Activated CD4-positive, CD25-positive, alpha-beta regulatory T cell treated with anti-CD3 and anti-CD28 coated beads, Interleukin-2, amount 50 U/mL, for 24 hours (primary cell): Measurements from ENCODE around the gene LAMTOR3.
"Not testable (repeated sequence)": the region's sequence is repeated elsewhere in the genome, so short reads cannot be mapped to it uniquely, and the experiment has no call there.

ENCODE experiments used
- ATAC-seq, 2 donors: fragments of 150-1000 bp; cut with Tn5 transposase; one replicate each; pipeline ENCODE4 v1.10.0; 2021; ENCODE audit warnings: mild to moderate bottlenecking in 1 of 2, moderate library complexity in 1 of 2

LAMTOR3 gene

DNA sequence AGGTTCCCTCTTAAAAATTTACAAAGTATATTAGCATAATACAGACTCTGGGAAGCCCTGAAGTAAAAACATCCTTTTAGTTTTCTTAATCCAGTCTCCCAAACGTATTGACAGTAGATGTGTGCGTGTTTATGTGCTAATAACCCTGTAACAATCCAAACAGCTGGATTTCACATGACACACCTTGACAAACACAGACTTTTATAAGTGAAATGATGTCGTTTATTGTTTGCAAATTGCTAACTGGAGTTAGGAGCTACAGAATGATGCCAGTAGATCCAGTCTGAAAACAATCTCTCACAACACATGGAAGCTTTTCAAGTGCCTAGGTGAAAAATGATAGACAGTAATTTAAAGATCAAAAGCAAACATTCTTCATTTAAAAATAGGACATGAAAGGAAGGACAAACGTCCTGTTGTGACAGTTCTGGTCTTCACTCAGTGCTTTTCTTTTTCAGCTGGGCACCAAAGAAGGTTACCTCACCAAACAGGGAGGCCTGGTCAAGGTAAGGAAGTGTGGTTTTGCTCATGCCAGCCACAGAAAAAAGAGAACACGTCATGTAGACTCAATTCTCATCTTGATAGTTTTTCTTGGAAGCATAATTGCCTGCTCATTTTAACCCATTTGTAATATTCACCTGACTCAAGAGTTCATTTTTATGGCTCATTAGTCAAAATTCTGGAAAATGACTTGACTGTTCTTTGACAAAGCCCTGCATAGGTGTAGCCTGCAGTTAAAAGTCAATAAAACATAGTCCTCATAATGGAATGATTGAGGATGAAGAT is 32.9 kb downstream of the LAMTOR3 start:
- ATAC-seq, result peak; percentile 75 to 81

DNA sequence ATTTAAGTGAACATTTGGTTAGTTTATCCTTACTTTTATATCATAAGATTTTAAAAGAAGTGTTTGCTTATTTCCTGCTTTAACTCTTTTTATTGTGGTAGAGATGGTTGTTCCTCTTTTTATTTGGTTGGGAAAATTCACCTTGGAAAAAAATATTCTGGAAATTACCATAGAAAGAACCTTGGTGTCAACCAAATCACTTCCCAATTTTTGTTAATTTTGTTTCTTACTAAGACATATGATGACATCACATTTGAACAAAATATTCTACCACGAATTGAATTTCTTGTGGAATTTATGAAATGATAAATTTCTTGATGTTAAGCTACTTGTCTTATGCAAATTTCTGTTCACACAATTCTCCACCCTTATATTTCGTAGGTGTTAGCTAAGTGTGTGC is 33.7 kb downstream of the LAMTOR3 start:
- no peak for ATAC-seq

DNA sequence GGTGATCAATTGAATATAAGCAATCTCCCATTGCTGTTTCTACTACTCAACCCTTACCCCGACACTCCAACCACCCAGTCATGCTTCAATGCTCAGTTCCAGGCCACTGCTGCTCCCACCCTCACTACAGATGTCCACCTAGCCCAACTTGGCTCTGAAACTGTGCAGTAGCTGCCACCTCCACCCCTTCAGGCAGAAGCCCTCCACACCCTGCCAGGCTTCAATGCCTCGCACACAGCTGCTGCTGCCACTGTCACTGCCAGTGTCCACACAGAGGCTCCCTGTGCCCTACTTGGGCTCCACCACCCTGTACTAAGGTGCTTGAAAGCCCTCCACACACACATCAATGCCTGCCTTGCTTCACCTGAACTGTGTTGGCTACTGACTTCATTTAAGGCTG is 34.6 kb downstream of the LAMTOR3 start:
- ATAC-seq, result no peak

DNA sequence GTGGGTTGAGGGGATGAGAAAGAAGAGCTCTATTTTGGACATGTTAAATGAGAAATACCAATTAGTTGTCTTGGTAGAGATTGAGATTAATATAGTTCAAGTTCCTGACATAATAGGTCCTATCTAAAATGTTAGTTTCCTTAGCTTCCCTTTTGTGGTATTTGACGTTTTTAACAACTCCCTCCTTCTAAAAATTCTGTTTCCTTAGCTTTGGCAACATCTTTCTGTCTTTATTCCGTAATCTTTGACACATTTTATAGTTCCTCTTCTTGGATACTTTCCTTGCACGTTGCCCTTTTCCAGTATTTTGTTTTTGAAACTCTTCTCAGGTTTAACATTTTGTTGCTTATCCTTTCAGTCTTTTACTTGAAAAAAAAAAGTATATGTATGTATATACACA is 36.9 kb downstream of the LAMTOR3 start:
- ATAC-seq, result no peak

DNA sequence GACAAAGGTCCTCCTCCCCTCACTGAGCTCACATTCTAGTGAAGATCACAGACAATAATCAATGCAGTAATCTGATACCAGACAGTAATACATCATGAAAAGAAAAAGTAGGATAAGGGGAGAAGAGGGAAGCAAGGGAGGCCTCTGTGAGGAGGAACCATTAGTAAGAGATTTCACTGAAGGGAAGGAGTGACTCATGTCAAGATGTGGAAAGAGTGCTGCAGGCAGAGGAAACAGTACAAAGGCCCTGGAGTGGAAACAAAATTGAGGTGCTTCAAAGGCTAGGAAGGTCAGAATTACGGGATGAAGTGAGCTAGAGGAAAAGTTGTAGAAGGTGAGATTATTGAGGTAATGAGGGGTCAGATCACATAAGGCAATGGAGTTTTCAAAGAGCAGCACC is 38.1 kb downstream of the LAMTOR3 start:
- ATAC-seq, result peak; percentile 33 to 53

DNA sequence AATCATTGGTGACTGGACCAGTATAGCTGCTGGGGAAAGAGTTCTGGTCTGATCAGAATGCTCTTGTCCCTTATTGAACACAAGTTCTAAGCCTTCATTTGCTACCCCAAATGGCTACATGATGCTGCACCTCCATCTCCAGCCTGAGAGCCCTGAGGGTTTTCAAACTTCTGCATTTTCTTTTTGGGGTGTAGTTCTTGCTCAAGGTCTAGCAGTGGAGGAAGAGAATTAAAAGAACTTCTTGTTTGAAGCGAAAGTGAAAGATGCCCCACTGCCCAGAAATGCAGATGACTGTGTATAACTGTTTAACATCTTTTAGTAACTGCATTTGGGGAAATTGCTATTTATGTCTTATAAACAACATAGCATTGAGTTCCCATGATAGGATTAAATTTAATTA is 38.5 kb downstream of the LAMTOR3 start:
- peak; percentile 15 to 17 for ATAC-seq

DNA sequence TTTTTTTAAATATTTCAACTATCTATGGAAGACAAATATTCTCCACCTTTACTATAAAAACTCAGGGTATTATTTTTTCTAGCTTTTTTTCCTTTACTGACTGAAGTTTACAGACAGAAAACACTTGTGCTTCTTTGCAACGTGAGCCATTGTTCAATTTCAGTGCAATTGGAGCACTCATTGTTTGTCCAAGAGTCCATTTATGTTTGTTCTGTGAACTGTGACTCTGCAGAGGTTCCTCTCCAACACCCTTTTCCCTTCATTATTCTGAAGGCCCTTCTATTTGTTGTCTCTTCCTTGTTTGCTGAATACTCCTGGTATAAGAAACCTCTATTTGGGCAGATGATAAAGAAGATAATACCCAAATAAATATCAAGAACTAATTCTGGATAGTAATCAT is 40.2 kb downstream of the LAMTOR3 start:
- no peak for ATAC-seq

DNA sequence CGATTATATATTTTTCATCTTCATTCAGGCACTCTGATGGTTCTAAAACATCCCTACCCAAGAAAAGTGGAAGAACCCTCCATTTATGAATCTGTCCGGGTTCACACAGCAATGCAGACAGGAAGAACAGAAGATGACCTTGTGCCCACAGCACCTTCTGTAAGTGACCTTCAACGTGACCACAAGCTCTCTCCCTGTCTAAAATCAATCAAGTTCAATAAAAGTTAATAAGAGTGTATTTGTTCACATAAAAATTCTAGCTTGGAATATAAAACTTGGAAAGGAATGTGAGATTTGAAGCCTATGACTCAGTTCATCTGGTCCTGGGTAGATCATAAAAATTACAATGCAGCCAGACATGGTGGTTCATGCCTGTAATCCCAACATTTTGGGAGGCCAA is 41.0 kb downstream of the LAMTOR3 start:
- no peak for ATAC-seq

DNA sequence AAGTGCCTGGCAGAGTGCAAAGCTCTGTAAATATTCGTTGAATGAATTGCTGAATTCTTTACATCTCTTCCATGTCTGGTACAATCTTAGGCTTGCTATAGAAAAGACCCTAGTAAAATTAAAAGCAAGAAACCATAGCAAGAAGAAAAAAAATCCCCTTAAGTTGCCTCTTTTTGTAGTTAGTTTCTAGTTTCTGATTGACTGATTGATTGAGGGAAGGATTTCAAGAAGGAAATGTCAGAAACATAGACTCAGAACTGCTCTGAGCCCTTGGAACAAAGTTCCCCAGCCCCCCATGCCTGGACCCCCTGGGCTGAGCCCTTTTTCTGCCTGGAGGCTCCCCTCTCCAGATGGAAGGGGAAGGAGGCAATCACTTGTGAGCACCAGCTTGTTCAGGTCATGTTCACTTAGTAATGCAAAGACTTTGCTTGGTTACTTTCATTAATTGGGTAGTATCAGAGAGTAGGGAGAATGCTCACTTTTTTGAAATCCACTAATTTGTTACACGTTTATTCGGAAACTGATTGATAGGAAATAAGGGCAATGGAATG is 42.0 kb downstream of the LAMTOR3 start:
- no peak for ATAC-seq

DNA sequence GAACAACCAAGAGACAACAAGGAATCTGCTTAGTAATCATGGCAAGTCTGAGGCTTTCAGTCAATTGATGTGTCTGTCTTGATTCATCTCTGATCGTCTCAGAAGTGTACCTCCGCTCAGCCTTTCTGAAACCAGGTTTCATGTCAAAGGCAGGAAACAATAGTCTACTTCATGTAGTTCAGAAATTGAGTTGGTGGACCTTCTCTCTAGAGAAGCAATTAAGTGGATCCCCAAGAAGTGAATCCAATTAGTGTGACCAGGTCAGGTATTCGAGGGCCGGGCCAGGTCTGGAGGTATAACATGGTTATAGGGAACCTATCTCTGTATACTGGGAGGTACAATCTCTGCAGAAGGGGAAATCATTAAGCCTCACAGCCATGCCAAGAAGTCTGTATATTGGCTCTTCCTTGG is 45.6 kb downstream of the LAMTOR3 start:
- ATAC-seq, result peak; percentile 57 to 62

DNA sequence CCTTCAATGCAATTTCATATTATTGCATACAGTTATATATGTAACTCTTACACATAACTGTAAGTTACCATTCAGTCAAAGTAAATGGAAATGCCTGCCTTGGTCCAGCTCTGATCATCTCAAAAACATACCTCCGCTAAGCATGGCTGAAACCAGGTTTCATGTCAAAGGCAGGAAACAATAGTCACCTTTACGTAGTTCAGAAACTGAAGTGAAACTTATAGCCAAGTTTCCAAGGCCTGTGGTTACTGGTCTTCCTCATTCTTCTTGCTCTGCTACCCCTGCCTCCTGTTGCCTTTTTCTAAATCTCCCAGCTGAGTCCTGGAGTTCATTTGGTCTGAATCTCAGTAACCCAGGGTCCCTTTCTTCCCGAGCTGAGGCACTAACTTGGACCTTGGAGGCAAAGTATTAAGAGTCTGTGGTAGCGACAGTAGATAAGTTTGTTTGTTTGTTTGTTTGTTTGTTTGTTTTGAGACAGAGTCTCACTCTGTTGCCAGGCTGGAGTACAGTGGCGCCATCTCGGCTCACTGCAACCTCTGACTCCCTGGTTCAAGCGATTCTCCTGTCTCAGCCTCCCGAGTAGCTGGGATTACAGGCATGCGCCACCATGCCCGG is 46.8 kb downstream of the LAMTOR3 start:
- ATAC-seq, result peak; percentile 17 to 21

DNA sequence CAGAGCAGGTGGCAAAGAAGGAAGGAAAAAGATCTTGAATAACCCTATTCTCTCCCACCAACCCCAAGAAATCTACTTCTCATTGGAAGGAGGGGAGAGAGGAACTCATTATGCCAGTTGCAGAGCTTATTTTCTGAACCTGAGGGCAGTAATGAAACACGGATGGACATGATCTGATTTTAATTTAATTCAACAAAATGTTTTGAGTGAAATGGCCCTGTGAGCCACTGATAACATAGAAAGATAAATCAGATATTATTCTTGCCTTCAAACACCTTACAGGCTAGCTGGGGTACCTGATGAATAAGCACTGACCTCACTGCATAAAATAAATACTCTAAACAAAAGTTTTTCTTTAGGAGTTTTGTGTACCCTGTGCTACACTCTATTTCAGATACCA is 47.3 kb downstream of the LAMTOR3 start:
- ATAC-seq, result no peak

DNA sequence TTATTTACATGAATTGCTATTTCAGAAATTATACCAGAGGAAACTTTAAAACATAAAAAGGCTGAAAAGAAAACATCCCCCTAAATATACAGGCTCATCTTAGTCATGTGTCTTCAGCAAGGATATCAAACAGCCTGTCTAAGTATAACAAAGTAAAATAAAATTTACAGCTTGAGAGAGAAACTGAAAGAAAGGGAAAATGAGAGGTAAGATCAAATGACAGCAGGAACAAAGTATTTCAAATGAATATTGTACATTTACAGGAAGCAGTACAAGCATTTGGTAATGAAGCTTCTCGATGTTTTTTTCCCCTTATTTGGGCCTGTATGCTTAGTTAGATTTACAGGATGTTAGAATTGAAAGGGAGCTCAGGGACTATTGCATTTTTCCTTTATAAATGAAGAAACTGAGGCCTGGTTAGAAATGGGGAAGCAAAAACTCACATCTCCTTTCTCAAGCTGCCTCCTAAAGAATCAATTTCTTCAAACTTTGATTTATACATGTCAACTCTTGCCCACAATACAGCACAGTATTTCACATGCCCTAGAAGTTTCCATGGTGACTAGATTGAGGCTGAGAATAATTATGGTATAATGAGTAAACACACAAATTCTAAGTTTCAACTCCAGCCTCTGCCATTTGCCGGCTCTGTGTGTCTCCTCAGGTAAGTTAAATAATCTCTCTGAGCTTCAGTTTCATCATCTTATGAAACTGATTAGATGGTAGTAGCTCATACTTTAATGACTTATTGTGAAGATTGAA is 48.3 kb downstream of the LAMTOR3 start:
- ATAC-seq, result peak; percentile 38 to 50

DNA sequence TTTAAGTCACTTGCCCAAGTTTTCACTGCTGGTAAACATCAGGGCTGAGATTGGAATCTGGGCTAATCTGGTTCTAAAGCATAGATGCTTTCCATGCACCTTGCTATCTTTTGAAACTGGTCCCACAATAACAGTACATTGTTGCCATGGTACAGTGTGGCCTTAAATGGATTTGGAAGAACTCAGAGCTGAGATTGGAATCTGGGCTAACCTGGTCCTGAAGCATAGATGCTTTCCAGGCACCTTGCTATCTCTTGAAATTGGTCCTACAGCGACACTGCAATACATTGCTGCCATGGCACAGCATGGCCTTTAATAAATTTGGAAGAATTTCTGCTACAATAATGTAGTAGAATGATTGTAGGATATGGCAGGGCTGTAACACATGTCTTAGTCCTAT is 49.0 kb downstream of the LAMTOR3 start:
- ATAC-seq, result no peak

DNA sequence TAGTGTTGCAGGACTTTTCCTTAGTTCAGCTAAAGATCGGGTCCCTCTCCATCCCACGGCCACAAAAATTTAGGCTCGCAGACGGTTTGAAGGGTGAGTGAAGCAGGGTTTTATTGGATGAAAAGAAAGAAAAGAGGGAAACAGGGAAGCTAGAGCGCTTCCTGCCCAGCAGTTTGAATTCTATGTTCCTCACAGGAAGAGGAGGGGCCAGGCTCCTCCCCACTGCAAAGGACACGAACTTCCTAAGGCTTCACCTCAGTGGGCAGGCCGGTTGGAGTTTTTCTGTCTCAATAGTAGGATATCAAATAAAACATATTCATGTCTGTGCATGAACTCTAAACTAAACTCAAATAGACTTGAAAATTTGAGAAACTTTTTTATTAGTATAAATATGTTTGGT is 50.2 kb downstream of the LAMTOR3 start:
- ATAC-seq, result no peak

DNA sequence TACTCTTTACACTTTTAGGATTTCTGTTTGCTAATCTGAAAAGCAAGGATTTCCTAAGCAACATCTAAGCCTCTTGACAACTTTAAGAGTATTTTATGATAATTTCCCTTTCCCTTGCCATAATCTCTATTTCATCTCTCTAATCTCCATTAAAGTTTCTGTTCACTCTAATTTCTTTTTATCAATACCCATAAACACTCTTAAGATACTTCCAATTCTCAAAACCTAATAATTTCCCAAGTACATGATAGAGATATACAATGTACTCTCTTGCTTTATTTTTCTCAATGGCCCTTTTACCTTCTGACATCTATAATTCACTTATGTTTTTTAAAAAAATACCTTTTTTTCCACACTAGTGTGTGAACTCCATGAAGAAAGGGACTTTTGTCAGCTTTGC is 50.8 kb downstream of the LAMTOR3 start:
- no peak for ATAC-seq

DNA sequence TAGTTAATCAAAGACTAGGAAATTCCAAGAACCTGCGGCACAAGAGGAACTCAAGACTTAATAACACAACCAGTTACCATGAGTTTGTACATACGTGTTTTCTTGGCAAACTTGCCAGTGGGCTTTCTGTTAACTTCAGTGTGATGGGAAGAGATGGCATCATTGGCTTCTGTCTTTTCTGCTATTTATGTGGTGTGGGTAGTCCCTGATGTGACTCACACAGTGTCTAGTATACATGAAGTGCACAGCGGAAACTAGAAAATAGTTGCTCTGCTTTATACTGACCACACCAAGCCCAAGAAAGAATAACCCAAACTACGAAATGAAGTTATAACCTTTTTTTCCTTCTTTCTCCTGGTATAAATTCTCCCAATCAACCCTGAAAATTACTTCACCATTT is 53.1 kb downstream of the LAMTOR3 start:
- ATAC-seq, result peak; percentile 46 to 55

DNA sequence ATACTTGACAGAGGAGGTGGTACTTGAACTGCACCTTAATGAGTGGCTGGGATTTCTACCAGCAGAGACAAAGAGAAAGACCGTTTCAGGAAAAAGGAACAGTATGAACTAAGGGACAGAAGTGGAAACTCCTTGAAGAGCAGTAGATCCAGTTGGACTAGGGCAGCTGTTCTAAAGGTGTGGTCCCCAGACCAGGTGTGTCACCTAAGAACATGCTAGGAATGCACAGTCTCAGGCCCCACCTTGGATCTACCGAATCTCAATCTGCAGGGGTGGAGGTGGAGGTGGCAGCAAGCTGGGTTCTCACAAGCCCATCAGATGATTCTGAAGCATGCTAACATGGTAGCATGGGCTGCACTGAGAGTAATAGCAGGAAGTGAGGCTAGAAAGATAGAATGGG is 55.3 kb downstream of the LAMTOR3 start:
- ATAC-seq, result no peak

DNA sequence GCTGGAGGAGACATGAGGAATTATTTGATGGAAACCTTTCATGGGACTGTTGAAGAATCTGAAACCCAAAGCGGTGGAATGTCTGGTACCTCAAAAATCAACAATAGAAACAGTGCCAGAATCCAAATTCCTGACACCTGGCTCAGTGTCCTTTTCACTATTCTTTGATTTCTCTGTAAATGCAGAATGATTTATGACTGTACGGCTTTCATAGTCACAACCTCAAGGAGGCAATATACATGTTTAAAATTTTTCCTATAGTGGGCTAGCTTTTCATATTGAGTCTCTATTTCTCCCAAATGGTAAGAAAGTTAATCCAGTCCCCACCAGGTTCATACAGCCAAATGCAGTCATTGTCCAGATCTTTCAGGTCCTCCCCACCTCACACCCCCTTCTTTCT is 58.3 kb downstream of the LAMTOR3 start:
- ATAC-seq, result no peak

DNA sequence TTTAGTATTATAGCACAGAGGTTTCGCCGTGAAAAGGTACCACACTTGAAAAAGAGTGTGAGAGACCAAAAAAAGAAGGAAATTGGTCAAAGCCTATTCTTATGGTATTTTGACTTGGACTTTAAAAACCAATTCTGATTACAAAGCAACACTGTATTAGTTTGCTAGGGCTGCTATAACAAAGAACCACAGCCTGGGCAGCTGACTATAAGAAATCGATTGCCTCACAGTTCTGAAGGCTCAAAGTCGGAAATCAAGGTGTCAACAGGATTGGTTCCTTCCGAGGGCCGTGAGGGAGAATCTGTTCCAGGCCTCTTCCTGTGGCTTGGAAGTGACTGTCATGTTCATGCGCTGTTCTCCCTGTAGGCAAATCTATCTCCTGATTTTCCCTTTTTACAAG is 59.7 kb downstream of the LAMTOR3 start:
- no peak for ATAC-seq

DNA sequence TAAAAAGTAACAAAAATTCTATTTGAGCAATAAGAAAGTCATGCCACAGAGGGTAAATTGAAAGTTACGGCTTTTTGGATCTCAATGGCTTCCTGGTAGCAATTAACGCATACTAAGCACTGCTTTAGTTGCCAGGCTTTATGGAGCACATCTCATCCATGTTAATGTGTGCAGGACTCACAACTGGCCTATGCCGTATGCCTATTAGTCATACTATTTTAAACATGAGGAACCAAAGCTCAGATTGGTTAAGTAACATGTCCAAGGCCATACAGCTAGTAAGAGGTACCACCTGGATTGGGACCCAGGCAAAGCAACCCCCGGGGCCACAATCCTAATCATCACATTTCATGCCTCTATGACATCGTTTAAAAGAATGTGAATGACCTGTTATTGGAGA is 60.5 kb downstream of the LAMTOR3 start:
- ATAC-seq, result no peak

DNA sequence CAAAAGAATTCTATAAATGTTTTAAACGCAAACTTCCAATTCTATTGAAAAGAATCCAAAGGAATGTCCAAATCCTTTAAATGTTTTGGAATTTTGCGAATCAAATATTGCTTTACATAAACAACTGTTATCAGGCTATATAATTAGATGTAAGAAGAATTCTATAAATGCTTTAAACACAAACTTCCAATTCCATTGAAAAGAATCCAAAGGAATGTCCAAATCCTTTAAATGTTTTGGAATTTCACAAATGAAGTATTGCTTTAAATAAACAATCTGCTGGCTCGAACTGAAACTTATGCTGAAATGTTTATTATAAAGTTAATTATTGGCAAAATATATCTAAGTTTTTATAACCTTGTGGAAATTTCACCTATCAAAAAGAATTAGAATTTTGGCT is 61.5 kb downstream of the LAMTOR3 start:
- ATAC-seq, result no peak

DNA sequence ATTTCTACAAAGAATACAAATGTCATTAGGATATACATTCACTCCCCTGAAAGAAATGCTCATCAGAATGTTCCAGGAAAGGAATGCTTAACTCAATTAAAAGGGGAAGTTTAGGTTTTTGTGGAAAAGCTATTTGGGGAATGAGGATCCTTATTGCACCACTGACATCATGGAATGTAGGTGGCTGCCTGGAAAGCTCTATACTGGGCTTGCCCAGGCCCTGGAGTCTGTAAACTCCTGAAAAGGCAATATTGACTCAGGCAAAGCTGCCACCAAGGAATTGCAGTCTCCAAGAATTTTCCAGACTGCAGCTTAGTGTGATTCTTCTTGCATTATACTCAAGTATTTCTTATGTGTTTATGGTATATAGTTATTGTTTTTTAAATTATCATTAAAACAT is 61.9 kb downstream of the LAMTOR3 start:
- ATAC-seq, result no peak

DNA sequence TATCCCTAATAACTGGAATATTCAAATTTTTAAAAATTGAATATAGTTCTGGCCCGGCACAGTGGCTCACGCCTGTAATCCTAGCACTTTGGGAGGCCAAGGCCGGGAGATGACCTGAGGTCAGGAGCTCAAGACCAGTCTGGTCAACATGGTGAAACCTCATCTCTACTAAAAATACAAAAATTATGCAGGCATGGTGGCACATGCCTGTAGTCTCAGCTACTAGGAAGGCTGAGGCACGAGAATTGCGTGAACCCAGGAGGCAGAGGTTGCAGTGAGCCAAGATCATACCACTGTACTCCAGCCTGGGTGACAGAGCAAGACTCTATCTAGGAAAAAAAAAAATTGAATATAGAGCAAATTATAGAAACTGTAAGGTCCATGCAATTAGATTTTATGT is 64.2 kb downstream of the LAMTOR3 start:
- ATAC-seq, result not testable (repeated sequence)
